Measurements from ENCODE around the gene SIN3A. TPM values are rescaled to one million over a fixed set of nuclear protein-coding genes. Genes with fewer than 3 reads are reported as not detected.

Gene SIN3A
- total RNA-seq, 2 donors from 2014 or later = 51.4 to 54.3 TPM

- H3K27ac ChIP-seq = no peak overlapping the region
- no peak overlapping the region for H3K9ac ChIP-seq (ENCODE audit: low read depth in 2 of 2, low read length in 2 of 2)
- no peak for DNase-seq
- peaks cover 7% of the 10 kb centered on the region for H3K36me3 ChIP-seq
- no peak overlapping the region for H3K4me3 ChIP-seq
- no peak for TF ChIP-seq CTCF (IDR thresholded peaks at IDR 0.05)
- peaks cover 4% of the 10 kb centered on the region for H3K4me1 ChIP-seq
- H3K27me3 ChIP-seq = no peaks in the 10 kb centered on the region
- intact Hi-C loops (cut with DNase I) = no loop called here
- no peaks in the 10 kb centered on the region for H3K9me3 ChIP-seq
Observed at GRCh38 chr15:75422554-75422953, 28.9 kb downstream of the SIN3A start.

GRCh38 chr15:75420698-75421097 lies 30.8 kb downstream of the SIN3A start:
- Histone ChIP-seq H3K27ac (no peak overlapping the region), H3K27me3 (no peaks in the 10 kb centered on the region), H3K9me3 (no peaks in the 10 kb centered on the region), H3K9ac (ENCODE audit: low read depth in 2 of 2, low read length in 2 of 2) (no peak overlapping the region), H3K4me3 (no peak overlapping the region), H3K4me1 (peaks cover 4% of the 10 kb centered on the region), H3K36me3 (peaks cover 7% of the 10 kb centered on the region)
- no peak for DNase-seq
- no peak for TF ChIP-seq CTCF (IDR thresholded peaks at IDR 0.05)
- intact Hi-C loops (cut with DNase I) = no loop called here

- Histone ChIP-seq H3K27me3 (no peaks in the 10 kb centered on the region), H3K36me3 (peaks cover 15% of the 10 kb centered on the region), H3K4me3 (no peak overlapping the region), H3K4me1 (peaks cover 4% of the 10 kb centered on the region), H3K9me3 (no peaks in the 10 kb centered on the region), H3K9ac (ENCODE audit: low read depth in 2 of 2, low read length in 2 of 2) (no peak overlapping the region), H3K27ac (no peak overlapping the region)
- intact Hi-C loops (cut with DNase I) = no loop called here
- DNase-seq = no peak
- no peak for TF ChIP-seq CTCF (IDR thresholded peaks at IDR 0.05)
Observed at GRCh38 chr15:75416584-75416983, 34.9 kb downstream of the SIN3A start.

GRCh38 chr15:75410196-75410595 lies 41.3 kb downstream of the SIN3A start:
- TF ChIP-seq CTCF (IDR thresholded peaks at IDR 0.05) = no peak
- H3K36me3 ChIP-seq = peaks cover 24% of the 10 kb centered on the region
- H3K4me3 ChIP-seq = no peak overlapping the region
- no peak for DNase-seq
- H3K9me3 ChIP-seq = no peaks in the 10 kb centered on the region
- H3K9ac ChIP-seq (ENCODE audit: low read depth in 2 of 2, low read length in 2 of 2) = no peak overlapping the region
- H3K27ac ChIP-seq = no peak overlapping the region
- intact Hi-C loops (cut with DNase I) = no loop called here
- no peaks in the 10 kb centered on the region for H3K4me1 ChIP-seq
- H3K27me3 ChIP-seq = no peaks in the 10 kb centered on the region

GRCh38 chr15:75407083-75407482 lies 44.4 kb downstream of the SIN3A start:
- Histone ChIP-seq H3K9me3 (no peaks in the 10 kb centered on the region), H3K4me1 (no peaks in the 10 kb centered on the region), H3K4me3 (no peak overlapping the region), H3K27ac (no peak overlapping the region), H3K9ac (ENCODE audit: low read depth in 2 of 2, low read length in 2 of 2) (no peak overlapping the region), H3K27me3 (no peaks in the 10 kb centered on the region), H3K36me3 (peaks cover 16% of the 10 kb centered on the region)
- DNase-seq = no peak
- intact Hi-C loops (cut with DNase I) = no loop called here
- TF ChIP-seq CTCF (IDR thresholded peaks at IDR 0.05) = no peak

- Histone ChIP-seq H3K4me1 (no peaks in the 10 kb centered on the region), H3K9me3 (no peaks in the 10 kb centered on the region), H3K9ac (ENCODE audit: low read depth in 2 of 2, low read length in 2 of 2) (no peak overlapping the region), H3K36me3 (peaks cover 4% of the 10 kb centered on the region), H3K4me3 (no peak overlapping the region), H3K27me3 (no peaks in the 10 kb centered on the region), H3K27ac (no peak overlapping the region)
- intact Hi-C loops (cut with DNase I) = no loop called here
- no peak for TF ChIP-seq CTCF (IDR thresholded peaks at IDR 0.05)
- DNase-seq = no peak
Observed at GRCh38 chr15:75403892-75404291, 47.6 kb downstream of the SIN3A start.

Measured in colonic mucosa (tissue), 4 donors.